IPS DF 4.7 (cell line): Measurements from ENCODE around the gene APOM.
A peak's percentile ranks its signal among the peaks of the same experiment; 100 is the strongest.

Source experiments
- DNase-seq: peaks from one replicate; pipeline ENCODE4 v3.0.0-alpha.2; 2013; ENCODE audit warnings: low spot score; ENCODE audit errors: extremely low read depth

The APOM gene

DNA sequence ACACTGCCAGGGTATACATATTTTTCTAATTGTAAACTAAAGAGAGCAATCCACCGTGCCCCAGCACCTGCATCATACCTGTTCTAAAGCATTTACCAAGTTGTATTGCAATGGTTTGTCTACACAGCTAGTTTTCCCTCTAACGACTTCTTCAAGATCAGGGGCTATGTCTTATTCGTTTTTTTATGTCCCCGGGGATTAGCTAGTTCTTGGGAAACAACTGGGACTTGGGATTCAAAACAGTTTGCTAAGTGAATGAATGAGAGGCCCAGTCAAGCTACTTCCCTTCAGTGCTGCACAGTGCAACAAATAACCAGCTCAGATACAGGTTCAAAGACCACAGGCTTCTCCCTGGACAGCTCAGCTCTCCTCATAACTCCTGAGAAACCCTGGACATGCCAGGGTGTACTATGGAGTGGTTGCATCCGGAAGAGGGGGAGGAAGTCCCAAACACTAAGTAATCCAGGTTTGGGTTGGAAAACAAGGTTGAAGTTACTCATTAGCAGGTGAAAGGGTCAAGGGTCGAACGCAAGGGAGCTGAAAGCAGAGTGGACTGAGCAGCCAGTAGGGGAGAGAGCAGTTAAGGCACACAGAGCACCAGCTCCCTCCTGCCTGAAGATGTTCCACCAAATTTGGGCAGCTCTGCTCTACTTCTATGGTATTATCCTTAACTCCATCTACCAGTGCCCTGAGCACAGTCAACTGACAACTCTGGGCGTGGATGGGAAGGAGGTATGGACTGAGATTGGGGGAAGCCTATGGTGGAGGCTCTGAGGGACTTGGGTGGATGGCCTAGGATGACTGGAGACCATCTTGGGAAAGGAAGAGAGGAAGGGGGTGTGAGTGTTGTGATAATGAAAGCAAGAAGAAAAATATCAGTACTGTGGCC is at the start of gene APOM:
Gene APOM, plus strand, starts transcription at position 546 of the 889 bp plus-strand sequence. Its CDS starts 73 bp downstream, at position 619.
- DNase-seq = no peak

DNA sequence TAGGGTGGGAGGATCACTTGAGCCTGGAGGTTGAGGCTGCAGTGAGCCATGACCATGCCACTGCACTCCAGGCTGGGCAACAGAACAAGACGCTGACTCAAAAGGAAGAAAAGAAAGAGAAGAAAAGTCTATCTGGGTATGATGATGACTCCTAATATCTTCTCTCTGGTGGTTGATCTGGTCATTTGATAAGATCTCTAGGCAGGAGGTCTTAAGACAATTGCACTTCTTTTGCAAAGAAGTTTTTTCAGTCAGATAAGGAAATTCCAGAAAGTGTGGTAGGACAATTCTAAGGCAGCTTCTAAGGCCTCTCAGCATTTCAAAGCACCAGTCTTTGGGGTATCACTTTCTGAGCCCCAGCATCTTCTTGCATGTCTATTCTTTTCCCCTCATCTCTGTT is 48.4 kb upstream of the APOM start:
- no peak for DNase-seq

DNA sequence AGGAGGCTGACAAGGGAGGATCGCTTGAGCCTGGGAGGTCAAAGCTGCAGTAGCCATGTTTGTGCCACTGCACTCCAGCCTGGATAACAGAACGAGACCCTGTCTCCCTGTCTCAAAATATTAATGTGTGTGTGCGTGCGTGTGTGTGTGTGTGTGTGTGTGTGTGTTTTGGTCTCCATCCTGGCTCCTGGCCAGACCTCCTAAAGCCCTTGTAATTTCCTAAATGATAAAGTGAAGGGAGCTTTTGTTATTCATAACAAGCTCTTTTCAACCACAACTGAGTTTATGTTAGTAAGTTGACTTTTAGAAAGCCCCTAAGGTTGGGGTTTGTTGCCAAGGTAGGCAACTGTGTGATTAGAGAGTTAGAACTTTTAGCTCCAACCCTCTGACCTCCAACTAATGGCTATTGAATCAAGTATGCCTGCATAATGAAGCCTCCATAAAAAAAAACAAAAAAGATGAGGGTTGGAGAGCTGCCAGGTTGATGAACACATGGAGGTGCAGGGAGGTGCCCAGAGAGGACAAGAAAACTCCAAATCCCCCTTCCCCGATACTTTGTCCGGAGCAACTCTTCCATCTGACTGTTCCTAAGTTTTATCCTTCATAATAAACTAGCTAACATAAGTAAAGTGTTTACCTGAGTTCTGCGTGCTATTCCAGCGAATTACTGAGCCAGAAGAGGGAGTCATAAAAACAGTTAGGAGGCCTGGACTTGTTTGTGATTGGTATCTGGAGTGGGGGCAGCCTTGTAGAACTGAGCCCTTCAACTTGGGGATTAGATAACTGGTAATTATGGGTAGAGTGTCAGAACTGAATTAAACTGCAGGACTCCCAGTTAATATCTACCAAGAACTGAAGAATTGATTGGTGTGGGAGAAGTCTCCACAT is 45.9 kb upstream of the APOM start:
- DNase-seq = no peak

DNA sequence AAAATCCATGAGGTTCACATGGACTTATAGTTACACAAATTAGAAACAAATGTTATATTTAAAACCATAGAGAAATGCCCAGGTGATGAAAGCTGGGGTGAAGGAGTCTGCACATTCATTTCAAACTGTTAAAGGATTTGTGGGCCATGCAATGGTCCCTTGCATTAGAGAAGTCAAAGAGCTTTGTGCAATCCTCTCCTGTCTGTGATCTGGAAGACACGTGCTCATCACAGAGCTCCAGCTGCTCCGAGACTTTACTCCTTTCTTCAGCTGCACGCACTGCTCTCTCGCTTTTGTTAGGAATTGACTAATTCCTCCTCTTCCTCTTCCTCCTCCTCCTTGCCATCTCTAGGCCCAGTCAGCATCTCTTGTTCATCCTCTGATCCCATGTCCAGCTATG is 44.7 kb upstream of the APOM start:
- no peak for DNase-seq

DNA sequence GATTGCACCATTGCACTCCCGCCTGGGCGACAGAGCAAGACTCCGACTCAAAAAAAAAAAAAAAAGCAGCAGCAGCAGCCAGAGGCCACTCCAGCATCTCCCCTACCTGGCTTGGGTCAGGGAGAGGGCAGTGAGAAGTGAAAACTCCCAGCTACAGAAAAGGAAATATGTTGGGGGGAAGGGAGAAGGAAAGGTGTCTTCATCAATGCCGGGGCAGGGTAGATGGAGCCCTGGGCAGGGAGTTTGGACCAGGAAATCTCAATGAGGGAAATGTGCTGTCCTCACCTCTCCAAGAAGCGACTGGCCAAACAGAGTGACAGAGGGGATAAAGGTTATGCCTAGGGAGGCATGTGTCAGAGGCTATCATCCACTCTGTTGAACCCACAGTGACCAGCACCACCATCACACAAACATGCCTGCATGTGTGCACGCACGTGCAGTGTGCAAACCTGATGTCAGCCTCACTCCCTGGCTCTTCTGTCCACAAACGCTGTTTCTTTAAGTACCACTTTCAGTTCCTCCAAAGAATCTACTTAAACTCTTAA is 41.5 kb upstream of the APOM start:
- DNase-seq = no peak

DNA sequence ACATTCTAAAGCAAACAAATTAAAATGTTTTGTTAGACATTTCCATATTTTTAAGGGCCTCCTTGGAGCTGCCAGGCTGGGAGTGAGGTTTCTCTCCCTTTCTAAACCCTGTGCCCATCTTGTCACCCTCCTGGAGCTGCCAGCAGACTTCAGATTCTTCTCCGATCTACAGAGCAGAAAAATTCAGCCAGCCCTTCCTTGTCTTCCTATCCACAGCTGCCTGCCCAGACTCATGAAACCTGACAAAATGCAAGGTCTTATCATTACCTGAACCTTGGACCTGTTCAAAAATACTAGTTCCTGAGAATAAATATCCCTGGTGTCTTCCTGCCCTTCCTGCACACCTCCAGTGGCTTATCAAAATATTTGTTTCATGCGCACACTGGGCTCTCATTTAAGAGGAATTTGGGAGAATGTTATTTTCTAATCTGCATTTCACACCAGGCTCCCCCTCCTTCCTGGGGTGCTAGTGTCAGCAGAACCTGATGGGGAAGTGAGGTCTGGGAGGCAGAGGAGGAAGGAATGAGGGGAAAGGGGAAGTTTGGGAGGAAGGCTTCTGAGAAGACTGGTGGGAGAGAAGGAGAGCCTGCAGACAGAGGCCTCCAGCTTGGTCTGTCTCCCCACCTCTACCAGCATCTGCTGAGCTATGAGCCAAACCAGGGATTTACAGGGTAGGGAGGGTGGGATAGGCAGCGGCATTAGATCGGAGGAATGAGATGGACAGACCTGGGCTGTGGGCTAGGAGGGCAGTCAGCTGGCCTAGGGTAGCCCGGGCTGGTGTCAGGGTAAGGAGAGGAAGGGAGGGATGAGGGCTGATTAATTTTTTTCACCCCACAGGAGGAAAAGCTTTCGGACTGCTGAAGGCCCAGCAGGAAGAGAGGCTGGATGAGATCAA is 40.8 kb upstream of the APOM start, which contains the start of gene AIF1:
Gene AIF1, plus strand, starts transcription at position 551 of the 895 bp plus-strand sequence. Its CDS starts 96 bp downstream, at position 647.
- no peak for DNase-seq

DNA sequence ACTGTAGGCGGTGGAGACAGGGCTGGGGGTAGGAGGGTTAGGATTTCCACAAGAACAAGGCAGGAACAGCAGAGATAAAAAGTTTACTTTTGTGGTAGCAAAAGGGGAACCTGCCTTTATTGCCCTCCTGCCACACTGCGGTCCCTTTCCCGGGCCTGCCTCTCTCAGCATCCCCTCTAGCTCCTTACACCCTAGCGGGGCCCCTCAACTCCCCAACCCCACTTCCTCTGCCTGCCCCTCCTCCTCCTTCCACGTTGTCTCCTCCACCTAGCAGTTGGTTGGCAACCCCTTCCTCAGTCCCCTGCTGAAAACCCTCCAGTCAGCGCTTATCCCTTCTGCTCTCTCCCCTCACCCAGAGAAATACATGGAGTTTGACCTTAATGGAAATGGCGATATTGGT is 39.9 kb upstream of the APOM start:
- no peak for DNase-seq

DNA sequence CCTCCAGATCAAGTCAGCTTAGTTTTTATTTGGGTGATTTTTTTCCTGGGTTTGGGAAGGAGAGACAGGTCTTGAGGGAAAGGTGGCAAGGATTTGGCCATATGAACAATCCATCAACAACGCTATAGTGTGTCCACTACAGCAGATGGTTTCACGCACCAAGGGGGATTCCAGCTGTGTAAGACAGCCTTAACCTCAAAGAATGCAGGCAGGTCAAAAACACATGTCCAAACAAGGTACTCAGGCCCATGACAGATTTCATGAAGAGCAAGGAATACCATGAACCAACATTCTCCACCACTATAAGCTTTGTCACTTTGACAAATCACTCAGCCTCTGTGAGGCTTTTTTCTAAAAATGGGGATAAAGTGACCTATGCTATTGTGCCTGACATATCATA is 38.7 kb upstream of the APOM start:
- no peak for DNase-seq

DNA sequence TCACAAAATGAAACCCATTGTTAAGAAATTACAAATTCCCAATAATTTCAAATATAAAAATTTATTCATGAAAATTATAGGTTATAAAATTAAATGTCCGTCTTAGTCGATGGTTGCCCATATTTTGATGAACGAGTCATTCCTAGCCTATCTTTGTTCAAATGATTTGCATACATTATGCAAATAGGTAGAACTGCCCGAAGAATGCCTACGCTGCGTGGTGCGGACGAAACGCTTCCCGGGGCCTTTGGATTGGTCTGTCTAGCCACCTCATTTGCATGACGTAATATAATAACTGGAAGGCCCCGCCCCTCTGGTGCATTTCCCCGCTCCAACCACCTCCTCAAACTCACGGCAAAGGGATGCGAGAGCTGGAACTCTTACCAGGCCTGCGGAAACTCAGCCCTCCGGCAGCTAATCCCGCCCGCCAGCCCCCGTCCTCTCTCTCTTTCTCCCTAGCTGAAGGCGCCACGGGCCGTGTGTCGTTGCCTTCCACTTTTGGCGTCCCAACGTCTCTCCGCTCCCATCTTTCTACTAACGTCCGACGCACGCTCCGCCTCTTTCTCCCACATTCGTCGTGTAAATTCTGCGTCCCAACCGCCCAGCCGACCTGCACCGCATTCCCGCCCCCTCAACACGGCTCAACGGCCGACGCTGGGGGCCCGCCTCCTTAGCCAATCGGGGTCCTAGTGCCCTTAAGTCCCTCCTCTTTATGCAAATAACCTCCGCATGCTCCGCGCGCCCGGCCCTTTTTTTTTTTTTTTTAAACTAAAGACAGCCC is 35.7 kb upstream of the APOM start:
- DNase-seq = peak; percentile 92

DNA sequence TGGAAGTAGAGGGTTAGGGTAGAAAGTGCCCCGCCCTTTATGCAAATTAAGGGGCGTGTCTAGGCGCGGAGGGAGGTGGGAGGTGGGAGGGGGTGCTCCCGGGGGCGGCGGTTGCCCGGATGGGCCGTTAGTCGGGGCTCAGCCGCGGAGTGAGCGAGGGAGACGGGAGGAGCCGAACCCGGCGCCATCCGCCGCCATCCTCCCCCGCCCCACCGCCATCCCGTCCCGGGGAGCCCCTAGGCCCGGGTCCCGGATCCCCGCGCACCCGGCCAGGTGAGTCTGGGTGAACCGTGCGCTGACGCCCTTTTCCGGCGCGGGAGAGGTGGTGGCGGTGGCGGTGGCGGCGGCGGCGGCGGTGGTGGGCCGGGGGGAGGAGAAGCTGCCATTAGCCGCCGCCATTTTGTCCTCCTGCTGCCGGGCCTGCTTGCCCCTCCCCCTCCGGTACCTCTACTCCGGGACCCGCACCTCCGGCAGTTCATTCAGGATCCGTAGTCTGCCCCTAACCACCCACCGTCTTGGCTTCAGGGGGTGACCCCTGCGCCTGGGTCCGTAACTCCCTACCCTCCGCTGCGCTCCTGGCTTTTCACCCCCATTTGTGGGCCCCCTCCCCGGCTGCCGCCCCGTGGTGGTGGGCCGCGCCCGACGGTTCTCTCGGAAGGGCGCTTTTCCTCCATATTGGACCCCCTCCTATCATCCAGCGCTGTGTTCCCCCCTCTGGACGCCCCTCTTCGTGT is 34.9 kb upstream of the APOM start, which contains the start of gene PRRC2A:
Gene PRRC2A, plus strand, starts transcription at position 130 of the 734 bp plus-strand sequence. CDS start 2,075 bp downstream, outside the sequence.
- no peak for DNase-seq

DNA sequence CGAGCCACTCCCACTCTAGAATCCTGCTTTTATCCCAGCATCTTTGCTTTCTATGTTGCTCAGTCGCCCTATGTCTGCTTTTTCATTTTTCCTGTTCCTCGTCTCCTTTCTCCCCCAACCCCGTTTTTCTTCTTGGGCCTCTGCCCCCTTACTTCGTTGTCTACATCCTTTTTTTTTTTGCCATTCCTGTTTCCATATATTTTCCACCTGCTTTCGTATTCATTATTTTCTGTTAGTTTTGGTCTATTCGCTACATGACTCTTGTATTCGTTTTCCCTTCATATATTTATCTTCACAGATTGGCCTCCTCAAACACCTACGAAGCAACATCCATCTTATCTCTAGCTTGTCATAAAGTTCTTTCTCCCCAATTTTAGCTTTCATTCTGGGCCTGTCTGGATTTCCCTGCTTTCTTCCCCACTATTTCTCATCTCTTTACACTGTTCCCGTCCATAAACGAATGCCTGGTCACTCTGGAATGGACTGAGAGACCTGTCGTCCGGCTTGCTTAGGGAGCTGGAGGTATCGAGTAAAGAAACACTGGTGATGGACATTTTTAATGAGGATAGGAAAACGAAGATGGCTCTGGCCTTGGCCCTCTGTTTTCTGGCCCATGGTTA is 34.3 kb upstream of the APOM start:
- no peak for DNase-seq

DNA sequence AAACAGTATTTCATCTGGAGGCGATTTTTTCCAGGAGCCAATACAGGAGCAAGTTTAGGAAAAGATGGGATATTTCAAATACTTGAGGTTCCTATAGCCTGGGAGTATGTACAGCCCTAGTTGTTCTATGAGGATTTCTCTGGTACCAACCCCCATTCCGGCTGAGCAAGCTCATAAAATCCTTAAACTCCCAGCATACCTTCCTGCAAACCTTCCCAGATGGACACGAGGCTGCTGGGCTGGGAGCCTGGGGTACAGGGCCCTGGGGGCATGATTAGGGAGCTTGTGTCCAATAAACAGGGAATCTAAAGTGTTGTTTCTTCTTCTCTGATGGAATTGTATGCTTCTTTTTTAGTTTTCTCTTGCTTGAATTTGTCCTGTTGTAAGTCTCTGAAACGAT is 33.7 kb upstream of the APOM start:
- DNase-seq = no peak

DNA sequence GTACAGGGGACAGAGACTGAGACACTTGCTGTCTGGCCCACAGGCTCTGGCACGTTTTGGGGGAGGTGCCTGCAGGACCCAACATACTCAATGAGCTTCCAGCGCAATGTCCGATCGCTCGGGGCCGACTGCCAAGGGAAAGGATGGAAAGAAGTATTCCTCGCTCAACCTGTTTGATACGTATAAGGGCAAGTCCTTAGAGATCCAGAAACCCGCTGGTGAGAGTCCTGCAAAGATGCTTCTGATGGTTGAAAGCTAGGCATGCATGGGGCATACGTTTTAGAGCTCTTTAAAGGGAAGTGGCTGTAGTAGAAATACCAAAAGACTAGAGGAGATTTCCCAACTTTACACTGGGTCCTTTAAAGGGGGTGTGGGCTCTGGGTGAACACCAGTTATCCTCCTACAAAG is 33.0 kb upstream of the APOM start:
- no peak for DNase-seq

DNA sequence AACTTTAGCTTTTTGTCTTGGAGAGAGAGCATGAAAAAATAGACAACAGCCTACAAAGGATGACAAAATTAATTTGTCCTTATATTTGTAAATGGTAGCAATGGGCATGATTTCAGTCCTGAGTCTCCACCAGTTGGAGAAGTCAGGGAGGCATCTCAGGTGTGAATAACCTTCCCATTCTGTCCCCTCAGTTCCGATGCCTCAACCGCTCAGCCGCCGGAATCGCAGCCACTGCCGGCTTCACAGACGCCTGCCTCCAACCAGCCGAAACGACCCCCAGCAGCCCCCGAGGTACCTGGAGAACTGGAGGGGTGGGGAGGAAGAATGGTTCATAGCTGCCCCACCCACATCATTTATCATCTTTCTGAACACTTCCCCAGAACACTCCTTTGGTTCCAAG is 31.6 kb upstream of the APOM start:
- no peak for DNase-seq

DNA sequence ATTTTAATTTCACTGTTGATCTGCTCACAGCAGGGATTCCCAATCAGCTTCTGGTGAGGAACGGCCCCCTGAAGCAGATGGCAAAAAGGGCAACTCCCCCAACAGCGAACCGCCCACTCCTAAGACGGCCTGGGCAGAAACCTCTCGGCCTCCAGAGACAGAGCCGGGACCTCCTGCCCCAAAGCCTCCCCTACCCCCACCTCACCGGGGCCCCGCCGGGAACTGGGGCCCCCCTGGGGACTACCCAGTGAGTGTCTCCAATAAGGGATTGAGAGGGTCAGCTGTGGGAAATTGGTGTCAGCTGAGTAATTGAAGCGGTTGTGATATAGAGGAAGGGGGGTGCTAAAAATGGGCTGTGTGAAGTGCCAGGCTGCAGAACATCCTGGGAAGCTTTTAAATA is 28.7 kb upstream of the APOM start:
- DNase-seq = no peak

DNA sequence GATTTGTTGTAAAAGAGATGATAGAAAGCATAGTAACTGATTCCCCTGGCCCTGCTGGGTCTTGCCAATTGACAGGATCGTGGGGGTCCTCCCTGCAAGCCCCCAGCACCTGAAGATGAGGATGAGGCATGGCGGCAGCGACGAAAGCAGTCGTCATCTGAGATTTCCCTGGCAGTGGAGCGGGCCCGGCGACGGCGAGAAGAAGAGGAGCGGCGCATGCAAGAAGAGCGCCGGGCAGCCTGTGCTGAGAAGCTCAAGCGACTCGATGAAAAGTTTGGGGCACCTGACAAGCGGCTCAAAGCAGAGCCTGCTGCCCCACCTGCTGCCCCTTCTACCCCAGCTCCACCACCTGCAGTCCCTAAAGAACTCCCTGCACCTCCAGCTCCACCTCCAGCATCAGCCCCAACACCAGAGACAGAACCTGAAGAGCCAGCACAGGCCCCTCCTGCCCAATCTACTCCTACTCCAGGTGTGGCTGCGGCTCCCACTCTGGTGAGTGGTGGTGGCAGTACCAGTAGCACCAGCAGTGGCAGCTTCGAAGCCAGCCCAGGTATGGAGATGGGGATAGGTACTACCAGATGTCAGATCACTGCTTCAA is 27.9 kb upstream of the APOM start:
- no peak for DNase-seq

DNA sequence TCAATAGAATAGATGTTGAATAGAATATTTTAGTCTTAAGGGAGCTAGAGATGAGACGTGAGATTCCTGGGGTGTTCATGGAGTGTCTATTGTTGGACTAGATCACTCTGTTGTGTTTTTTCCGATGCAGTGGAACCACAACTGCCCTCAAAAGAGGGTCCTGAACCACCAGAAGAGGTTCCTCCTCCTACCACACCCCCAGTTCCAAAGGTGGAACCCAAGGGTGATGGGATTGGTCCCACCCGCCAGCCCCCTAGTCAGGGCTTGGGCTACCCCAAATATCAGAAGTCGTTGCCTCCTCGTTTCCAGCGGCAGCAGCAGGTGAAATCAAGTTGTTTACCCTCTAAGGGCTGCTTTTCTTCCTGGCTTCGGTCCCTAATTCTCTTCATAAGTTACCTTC is 26.7 kb upstream of the APOM start:
- DNase-seq = no peak

DNA sequence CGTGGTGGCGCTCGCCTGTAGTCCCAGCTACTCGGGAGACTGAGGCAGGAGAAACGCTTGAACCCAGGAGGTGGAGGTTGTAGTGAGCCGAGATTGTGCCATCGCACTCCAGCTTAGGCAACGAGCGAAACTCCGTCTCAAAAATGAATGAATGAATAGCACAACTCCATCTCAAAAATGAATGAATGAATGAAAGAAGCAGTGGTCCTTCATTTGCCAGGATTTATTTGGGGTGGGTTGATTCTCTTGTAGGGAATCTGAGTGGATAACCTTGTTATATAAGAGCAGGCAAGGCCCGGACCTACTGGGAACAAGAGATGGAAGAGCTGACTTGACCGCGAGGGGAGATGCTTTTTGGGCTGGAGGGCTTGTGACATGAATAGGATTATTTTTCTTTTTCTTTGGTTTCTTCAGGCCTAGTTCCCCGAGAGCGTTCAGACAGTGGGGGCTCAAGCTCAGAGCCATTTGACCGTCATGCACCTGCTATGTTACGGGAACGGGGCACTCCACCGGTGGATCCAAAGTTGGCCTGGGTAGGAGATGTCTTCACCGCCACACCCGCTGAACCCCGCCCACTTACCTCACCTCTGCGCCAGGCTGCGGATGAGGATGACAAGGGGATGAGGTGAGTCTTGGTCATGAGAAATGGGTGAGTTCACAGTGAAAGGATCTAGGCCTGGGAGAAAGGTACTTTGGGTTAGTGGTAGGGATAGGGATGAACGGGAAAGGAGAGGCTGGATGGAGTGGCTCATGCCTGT is 25.3 kb upstream of the APOM start:
- DNase-seq = no peak
